Measurements from ENCODE around the gene ASPSCR1. TPM values are rescaled to one million over a fixed set of nuclear protein-coding genes. Genes with fewer than 3 reads are reported as not detected.

Gene ASPSCR1
- total and polyA plus RNA-seq, 2 of the 13 experiments (the other 11 are each of a cell fraction or from before 2014, with no cell fraction given), result 274 to 314 TPM

DNA sequence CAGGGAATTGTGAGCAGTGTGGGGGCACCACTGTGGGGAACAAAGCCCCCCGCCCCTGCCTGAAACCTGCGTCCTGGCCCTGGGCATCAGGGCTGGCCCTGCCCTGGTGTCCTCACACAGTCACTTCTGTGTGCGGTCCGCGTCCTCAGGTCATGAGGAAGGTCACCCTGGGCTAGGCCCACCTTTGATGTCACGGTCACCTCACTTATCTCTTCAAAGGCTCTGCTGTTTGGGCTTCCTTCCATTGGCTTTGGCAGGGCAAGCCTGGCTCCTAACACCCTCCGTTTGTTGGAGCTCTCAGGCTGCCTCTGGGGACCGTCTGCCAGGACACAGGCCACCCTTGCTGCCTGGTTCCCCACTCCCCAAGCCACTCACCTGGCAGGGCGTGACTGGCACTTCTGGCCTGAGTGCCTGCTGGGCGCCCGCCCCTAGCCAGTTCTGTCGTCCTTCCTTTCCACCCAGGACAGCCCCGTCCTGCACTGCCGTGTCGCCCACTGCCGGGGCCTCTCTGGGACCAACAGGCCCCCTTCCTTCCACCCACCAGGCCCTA is 36.4 kb downstream of the ASPSCR1 start (continued):
- TF ChIP-seq ZFP37 (CRISPR knock-in tag; IDR thresholded peaks at IDR 0.05; ENCODE audit: borderline replicate concordance) (no peak), RORA (CRISPR knock-in tag; IDR thresholded peaks at IDR 0.05) (no peak), ZNF776 (CRISPR knock-in tag; IDR thresholded peaks at IDR 0.05) (no peak), ZNF350 (CRISPR knock-in tag; IDR thresholded peaks at IDR 0.05; ENCODE audit: borderline replicate concordance, low read depth) (no peak), MLLT10 (CRISPR knock-in tag; IDR thresholded peaks at IDR 0.05) (no peak), ZNF720 (CRISPR knock-in tag; IDR thresholded peaks at IDR 0.05) (no peak), ZNF230 (CRISPR knock-in tag; IDR thresholded peaks at IDR 0.05) (no peak), RFX1 (IDR thresholded peaks at IDR 0.05) (no peak), MXD4 (CRISPR knock-in tag; IDR thresholded peaks at IDR 0.05) (no peak), ZNF570 (CRISPR knock-in tag; IDR thresholded peaks at IDR 0.05; ENCODE audit: borderline replicate concordance) (no peak), NKX3-1 (CRISPR knock-in tag; IDR thresholded peaks at IDR 0.05) (no peak), TCF7L2 (IDR thresholded peaks at IDR 0.05; ENCODE audit: low read depth, low read length) (no peak; the same call in 1 of the 2 replicates), EP300 (IDR thresholded peaks at IDR 0.05; ENCODE audit: low read depth in 2 of 2, low read length in 2 of 2) (peak in 1 of 2 experiments; percentile 35; a peak in 1 of 4 replicates), EP300 (CRISPR knock-in tag; IDR thresholded peaks at IDR 0.05; ENCODE audit: borderline replicate concordance) (peak; percentile 68; the same call in 1 of the 2 replicates), SOX5 (CRISPR knock-in tag; IDR thresholded peaks at IDR 0.05; ENCODE audit: borderline replicate concordance) (peak; percentile 60; the same call in 1 of the 2 replicates), MED8 (CRISPR knock-in tag; IDR thresholded peaks at IDR 0.05; ENCODE audit: insufficient replicate concordance) (no peak)
- TF ChIP-seq, protein P1, sequence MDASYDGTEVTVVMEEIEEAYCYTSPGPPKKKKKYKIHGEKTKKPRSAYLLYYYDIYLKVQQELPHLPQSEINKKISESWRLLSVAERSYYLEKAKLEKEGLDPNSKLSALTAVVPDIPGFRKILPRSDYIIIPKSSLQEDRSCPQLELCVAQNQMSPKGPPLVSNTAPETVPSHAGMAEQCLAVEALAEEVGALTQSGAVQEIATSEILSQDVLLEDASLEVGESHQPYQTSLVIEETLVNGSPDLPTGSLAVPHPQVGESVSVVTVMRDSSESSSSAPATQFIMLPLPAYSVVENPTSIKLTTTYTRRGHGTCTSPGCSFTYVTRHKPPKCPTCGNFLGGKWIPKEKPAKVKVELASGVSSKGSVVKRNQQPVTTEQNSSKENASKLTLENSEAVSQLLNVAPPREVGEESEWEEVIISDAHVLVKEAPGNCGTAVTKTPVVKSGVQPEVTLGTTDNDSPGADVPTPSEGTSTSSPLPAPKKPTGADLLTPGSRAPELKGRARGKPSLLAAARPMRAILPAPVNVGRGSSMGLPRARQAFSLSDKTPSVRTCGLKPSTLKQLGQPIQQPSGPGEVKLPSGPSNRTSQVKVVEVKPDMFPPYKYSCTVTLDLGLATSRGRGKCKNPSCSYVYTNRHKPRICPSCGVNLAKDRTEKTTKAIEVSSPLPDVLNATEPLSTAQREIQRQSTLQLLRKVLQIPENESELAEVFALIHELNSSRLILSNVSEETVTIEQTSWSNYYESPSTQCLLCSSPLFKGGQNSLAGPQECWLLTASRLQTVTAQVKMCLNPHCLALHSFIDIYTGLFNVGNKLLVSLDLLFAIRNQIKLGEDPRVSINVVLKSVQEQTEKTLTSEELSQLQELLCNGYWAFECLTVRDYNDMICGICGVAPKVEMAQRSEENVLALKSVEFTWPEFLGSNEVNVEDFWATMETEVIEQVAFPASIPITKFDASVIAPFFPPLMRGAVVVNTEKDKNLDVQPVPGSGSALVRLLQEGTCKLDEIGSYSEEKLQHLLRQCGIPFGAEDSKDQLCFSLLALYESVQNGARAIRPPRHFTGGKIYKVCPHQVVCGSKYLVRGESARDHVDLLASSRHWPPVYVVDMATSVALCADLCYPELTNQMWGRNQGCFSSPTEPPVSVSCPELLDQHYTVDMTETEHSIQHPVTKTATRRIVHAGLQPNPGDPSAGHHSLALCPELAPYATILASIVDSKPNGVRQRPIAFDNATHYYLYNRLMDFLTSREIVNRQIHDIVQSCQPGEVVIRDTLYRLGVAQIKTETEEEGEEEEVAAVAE (CRISPR knock-in tag; IDR thresholded peaks at IDR 0.05; ENCODE audit: borderline replicate concordance), result no peak
- TF ChIP-seq, protein P2, sequence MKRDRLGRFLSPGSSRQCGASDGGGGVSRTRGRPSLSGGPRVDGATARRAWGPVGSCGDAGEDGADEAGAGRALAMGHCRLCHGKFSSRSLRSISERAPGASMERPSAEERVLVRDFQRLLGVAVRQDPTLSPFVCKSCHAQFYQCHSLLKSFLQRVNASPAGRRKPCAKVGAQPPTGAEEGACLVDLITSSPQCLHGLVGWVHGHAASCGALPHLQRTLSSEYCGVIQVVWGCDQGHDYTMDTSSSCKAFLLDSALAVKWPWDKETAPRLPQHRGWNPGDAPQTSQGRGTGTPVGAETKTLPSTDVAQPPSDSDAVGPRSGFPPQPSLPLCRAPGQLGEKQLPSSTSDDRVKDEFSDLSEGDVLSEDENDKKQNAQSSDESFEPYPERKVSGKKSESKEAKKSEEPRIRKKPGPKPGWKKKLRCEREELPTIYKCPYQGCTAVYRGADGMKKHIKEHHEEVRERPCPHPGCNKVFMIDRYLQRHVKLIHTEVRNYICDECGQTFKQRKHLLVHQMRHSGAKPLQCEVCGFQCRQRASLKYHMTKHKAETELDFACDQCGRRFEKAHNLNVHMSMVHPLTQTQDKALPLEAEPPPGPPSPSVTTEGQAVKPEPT (CRISPR knock-in tag; IDR thresholded peaks at IDR 0.05; ENCODE audit: low read depth), result no peak
- TF ChIP-seq, protein P3, sequence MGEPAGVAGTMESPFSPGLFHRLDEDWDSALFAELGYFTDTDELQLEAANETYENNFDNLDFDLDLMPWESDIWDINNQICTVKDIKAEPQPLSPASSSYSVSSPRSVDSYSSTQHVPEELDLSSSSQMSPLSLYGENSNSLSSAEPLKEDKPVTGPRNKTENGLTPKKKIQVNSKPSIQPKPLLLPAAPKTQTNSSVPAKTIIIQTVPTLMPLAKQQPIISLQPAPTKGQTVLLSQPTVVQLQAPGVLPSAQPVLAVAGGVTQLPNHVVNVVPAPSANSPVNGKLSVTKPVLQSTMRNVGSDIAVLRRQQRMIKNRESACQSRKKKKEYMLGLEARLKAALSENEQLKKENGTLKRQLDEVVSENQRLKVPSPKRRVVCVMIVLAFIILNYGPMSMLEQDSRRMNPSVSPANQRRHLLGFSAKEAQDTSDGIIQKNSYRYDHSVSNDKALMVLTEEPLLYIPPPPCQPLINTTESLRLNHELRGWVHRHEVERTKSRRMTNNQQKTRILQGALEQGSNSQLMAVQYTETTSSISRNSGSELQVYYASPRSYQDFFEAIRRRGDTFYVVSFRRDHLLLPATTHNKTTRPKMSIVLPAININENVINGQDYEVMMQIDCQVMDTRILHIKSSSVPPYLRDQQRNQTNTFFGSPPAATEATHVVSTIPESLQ (CRISPR knock-in tag; conservative IDR thresholded peaks at IDR 0.05), result no peak
